Globus pallidus (tissue), 1 donor: ENCODE measurements around the gene PRKX.
"Not testable (repeated sequence)": the region's sequence is repeated elsewhere in the genome, so short reads cannot be mapped to it uniquely, and the experiment has no call there.

Source experiments
- DNase-seq: peaks from one replicate; pipeline ENCODE4 v3.0.0-alpha.2; 2015; ENCODE audit warnings: low spot score

Gene PRKX

GRCh38 chrX:3711331-3711917 is 2.0 kb downstream of the PRKX start:
- no peak for DNase-seq

- not testable (repeated sequence) for DNase-seq
These were observed 5.7 kb downstream of the PRKX start for GRCh38 chrX:3707673-3708274.

DNA sequence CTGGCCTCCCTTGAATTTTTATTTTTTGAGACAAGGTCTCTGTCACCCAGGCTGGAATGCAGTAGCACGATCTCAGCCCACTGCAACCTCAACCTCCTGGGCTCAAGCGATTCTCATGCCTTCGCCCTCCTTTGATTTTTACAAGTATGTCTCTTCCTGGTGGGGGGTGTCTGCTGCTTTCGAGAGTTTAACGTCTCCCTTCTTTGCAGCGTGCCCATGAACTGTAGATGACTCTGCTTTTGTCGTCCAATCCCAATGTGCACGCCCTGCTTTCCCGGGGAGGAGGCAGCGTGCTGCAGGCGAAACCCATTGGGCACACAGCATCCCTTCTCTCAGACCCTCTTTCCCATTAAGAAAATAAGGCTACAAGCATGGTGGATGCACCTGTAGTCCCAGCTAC is 7.0 kb downstream of the PRKX start:
- DNase-seq, result no peak

GRCh38 chrX:3703251-3703650 is 10.2 kb downstream of the PRKX start:
- not testable (repeated sequence) for DNase-seq

- not testable (repeated sequence) for DNase-seq
These were observed 11.4 kb downstream of the PRKX start for GRCh38 chrX:3702095-3702494.

DNA sequence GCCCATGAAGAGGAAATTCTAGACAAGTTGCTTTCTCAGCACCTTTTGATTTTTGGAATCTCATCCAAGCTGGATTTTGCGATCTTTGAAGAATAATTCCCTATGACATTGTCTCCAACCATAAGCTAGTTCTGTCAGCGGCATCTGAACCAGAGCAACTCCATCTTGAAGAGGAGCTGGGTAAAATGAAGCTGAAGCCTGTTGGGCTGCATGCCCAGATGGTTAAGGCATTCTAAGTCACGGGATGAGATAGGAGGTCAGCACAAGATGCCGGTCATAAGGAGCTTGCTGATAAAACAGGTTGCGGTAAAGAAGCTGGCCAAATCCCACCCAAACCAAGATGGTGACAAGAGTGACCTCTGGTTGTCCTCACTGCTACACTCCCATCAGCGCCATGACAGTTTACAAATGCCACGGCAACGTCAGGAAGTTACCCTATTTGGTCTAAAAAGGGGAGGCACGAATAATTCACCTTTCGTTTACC is 12.0 kb downstream of the PRKX start:
- DNase-seq, result not testable (repeated sequence)

- no peak for DNase-seq
These were observed 13.5 kb downstream of the PRKX start for GRCh38 chrX:3699821-3700381.

- peak; percentile 52 for DNase-seq
These were observed 15.7 kb downstream of the PRKX start for GRCh38 chrX:3697701-3698279.

DNA sequence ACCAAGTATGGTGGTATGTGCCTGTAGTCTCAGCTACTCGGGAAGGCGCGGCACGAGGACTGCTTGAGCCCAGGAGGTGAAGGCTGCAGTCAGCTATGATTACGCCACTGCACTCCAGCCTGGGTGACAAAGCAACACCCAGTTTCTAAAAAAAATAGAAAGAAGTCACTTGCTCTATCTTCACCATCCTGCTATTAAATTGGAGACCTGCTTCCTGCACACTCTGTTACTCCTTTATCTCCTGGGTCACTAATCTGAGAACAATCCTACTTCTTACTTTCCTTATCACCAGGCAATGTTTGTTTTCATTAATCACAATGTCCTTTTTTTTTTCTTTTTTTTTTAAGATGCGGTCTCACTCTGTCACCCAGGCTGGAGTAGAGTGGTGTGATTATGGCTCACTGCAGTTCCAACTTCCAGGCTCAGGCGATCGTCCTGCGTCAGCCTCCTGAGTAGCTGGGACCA is 16.2 kb downstream of the PRKX start:
- DNase-seq, result no peak

DNA sequence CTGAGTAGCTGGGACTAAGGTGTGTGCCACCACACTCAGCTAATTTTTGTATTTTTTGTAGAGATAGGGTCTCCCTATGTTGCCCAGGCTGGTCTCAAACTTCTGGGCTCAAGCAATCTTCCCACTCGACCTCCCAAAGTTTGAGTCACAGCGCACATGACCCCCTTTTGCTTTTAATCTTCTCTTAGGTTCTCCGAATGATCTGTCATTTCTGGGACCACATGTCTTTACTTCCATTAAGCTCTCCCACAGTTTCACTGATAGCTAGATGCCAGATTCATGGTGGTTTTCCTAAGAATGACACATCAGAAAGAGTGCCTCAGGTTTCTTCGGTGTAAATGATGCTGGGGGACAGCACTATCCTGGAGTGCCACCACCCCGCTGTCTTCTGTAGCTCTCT is 17.9 kb downstream of the PRKX start:
- DNase-seq, result no peak

- DNase-seq, result no peak
These were observed 23.3 kb downstream of the PRKX start for GRCh38 chrX:3690140-3690539.

DNA sequence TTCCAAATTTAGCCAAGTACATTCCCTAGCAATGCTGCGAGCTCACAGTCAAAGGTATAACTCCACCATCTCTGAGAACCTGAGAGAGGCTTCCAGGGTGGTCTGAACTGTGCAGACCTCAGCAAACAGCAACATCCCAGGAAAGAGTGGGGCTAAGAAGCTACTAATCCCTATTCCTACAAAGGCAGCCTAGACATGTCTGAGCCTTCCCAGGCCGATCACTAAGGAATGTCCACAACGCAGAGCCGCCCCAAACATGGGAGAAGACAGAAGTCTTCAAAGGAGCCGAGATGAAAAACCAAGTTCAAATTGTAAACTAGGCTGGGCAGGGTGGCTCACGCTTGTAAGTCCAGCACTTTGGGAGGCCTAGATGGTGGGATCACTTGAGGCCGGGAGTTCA is 30.2 kb downstream of the PRKX start:
- DNase-seq, result not testable (repeated sequence)

DNA sequence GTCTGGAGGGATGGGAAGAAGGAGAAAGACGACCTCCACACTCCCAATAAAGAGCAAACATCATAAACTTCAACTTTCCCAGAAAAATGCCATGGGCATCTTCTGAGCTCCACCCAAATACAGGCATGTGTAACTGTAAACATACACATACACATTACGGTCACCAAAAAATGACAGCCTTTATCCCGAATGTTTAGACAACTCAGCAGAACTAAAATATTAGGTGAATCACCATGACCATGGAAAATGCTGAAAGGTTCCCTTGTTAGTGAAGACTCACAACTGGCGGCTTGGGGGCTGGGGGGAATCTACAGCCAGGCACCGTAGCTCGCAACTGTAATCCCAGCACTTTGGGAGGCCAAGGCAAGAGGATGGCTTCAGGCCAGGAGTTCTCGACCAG is 33.0 kb downstream of the PRKX start:
- no peak for DNase-seq

DNA sequence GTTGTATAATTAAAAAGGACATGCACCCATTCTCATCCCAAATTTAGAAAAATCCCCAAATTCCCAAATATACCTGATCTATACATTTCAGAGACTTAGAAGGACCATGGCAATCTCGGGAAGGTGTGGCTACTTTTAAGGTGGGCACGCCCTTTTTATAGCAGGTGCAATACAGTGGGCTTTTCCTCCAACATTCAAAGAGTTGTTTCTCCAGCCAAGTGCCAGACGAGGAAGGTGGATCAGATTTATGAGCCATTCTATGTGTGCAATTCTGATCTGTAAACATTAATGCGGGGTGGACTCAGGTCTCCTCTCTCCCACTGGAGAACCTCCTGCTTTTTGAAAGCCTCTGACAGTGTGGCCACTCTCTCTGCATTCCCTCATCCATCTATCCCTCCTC is 33.8 kb downstream of the PRKX start:
- DNase-seq, result no peak

- no peak for DNase-seq
These were observed 35.1 kb downstream of the PRKX start for GRCh38 chrX:3678328-3678727.

DNA sequence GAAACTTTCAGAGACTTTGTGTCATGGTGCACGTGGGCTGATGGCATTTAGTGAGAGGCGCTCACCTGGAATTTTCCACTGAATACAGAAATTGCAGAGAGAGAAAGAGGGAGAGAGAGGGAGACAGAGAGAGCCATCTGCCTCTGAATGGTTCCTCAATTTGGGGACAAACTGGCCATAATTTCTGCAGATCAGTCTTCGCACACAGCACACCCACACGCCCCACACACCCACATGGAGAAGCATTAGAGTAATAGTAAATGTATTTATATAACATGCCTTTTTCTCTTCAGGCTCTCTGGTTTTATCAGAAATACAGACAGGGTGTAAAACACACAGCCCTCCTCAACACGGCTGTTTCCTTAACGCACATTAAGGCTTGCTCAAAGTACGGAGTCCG is 38.6 kb downstream of the PRKX start:
- DNase-seq, result no peak

DNA sequence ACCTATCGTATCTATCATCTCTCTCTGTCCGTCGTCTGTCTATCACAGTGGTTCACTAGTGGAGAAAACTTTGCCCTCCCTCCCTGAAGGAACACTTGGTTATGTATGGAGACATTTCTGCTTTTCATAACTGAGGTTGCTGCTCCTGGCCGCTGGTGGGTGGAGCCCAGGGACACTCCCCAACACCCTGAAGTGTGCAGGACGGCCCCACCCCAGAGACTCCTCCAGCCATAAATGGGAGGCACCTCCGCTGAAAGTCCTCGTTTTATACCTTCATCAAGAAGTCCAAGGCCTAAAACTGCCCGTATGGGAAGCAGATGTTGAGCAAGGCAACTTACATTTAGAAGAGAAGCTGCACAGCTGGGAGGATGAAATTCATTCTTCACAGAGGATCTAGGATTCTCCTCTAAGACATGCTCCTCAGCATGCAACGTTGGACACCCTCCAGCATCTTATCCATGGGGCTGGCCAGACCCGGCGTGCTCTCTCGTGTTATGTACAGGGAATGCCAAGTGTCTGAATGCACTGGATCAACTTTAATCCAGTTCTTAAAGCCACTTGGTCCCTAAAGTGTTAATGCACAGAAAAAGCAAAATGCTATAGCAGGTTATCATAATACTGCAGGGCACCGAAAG is 43.5 kb downstream of the PRKX start:
- DNase-seq, result no peak

DNA sequence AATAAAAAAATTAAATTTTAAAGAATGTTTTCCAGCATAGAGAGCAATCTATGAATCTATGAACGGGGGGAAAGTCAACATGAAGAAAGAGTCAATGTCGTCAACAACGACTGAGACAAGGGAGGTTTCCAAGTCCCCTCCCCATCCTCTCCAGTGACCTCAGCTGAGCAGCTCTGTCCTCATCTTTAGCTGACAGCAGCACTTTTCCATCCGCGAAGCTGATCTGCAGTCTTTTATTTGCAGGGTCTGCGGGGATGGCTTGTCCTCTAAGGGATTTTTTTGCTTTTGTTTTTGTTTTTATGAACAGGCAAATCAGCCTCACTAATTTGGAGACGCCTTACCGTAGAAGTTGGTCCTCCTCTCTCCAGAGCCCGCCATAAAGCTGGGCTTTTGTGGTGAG is 46.5 kb downstream of the PRKX start:
- DNase-seq, result no peak

- no peak for DNase-seq
These were observed 48.5 kb downstream of the PRKX start for GRCh38 chrX:3664921-3665320.

- peak; percentile 29 for DNase-seq
These were observed 49.7 kb downstream of the PRKX start for GRCh38 chrX:3663576-3664250.

GRCh38 chrX:3659761-3660160 is 53.7 kb downstream of the PRKX start:
- DNase-seq, result no peak

GRCh38 chrX:3655181-3655580 is 58.3 kb downstream of the PRKX start:
- no peak for DNase-seq
